Gastrocnemius medialis (tissue), 4 donors: ENCODE measurements around the gene RPL9.

Source experiments
- POLR2A ChIP-seq, 2 donors: fragments of 450-650 bp; IDR thresholded peaks; one replicate each; pipeline ENCODE4 v1.6.1; 2017; ENCODE audit warnings: antibody characterized with exemption in 2 of 2, mild to moderate bottlenecking in 2 of 2, moderate library complexity in 2 of 2
- TF ChIP-seq, protein P1 (sequence below), 5 experiments: fragments of 450-650 bp in 3 of 5; fragments of 200-600 bp in 2 of 5; sonication (generic) in 2 of 5; IDR thresholded peaks in 4 of 5; conservative IDR thresholded peaks in 1 of 5; 1 replicate in 4 of 5; 2 replicates in 1 of 5; pipeline ENCODE4 v1.5.1; 2016 to 2019; ENCODE audit warnings: antibody characterized with exemption in 5 of 5, mild to moderate bottlenecking in 3 of 5, moderate library complexity in 3 of 5

DNA sequence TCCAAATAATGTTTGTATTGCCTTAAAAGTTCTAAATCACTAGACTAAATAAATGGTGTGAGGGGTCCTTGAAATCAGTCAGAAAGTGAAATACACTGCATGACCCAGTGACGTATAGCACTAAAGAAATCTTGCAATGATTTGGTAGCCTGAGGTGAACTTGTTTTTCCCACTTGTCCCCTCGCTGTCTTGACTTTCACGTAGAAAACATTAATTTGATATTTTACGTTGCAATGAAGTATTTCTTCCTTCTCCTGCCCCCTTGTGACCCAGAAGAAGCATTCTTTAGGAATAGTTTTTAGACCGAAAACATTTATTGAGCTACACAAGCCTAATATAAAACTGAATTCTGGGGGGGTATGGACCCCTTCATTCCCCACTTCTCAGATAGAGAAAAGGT, 48.3 kb downstream of the RPL9 start:
- TF ChIP-seq, protein P1, sequence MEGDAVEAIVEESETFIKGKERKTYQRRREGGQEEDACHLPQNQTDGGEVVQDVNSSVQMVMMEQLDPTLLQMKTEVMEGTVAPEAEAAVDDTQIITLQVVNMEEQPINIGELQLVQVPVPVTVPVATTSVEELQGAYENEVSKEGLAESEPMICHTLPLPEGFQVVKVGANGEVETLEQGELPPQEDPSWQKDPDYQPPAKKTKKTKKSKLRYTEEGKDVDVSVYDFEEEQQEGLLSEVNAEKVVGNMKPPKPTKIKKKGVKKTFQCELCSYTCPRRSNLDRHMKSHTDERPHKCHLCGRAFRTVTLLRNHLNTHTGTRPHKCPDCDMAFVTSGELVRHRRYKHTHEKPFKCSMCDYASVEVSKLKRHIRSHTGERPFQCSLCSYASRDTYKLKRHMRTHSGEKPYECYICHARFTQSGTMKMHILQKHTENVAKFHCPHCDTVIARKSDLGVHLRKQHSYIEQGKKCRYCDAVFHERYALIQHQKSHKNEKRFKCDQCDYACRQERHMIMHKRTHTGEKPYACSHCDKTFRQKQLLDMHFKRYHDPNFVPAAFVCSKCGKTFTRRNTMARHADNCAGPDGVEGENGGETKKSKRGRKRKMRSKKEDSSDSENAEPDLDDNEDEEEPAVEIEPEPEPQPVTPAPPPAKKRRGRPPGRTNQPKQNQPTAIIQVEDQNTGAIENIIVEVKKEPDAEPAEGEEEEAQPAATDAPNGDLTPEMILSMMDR (IDR thresholded peaks at IDR 0.05 in 4 of 5, conservative IDR thresholded peaks at IDR 0.05 in 1 of 5) = no peak
- no peak for TF ChIP-seq POLR2A (IDR thresholded peaks at IDR 0.05)
